HL-60 (cell line): ENCODE data around the gene SOX18.

Experiments used
- DNase-seq, 2 experiments: peaks; one replicate each; pipeline ENCODE4 v3.0.0-alpha.2; 2010 to 2020; ENCODE audit warnings: low read depth in 1 of 2, low spot score in 1 of 2
- H3K27ac ChIP-seq: fragments of 250-450 bp; sonication (Bioruptor Pico); replicated peaks from 2 replicates; pipeline ENCODE4 v1.5.1; 2020; ENCODE audit warnings: mild to moderate bottlenecking, moderate library complexity
- H3K27me3 ChIP-seq: fragments of 250-450 bp; sonication (Bioruptor Pico); 2 replicates; pipeline ENCODE4 v1.5.1; 2021; ENCODE audit warnings: mild to moderate bottlenecking, moderate library complexity; ENCODE audit not compliant: insufficient read depth, poor library complexity, severe bottlenecking
- H3K4me3 ChIP-seq: replicated peaks from 2 replicates; pipeline ENCODE4 v1.5.1; 2011; ENCODE audit warnings: mild to moderate bottlenecking, control low read depth, low read length; ENCODE audit not compliant: insufficient read depth
- CTCF ChIP-seq: IDR thresholded peaks from one replicate; pipeline ENCODE4 v1.5.1; 2011; ENCODE audit warnings: low read length, control low read depth, inconsistent platforms; ENCODE audit not compliant: insufficient read depth
- GABPA ChIP-seq: IDR thresholded peaks from 2 replicates; pipeline ENCODE4 v1.6.1; 2012; ENCODE audit warnings: low read depth
- POLR2AphosphoS5 ChIP-seq: IDR thresholded peaks from 2 replicates; pipeline ENCODE4 v1.6.1; 2012; ENCODE audit warnings: low read depth
- SPI1 ChIP-seq: IDR thresholded peaks from 2 replicates; pipeline ENCODE4 v1.6.1; 2012; ENCODE audit warnings: low read depth, mild to moderate bottlenecking, borderline replicate concordance
- TF ChIP-seq, protein P1 (sequence below): IDR thresholded peaks from 2 replicates; pipeline ENCODE4 v1.6.1; 2012; ENCODE audit warnings: low read depth; ENCODE audit not compliant: insufficient replicate concordance

SOX18 gene

DNA sequence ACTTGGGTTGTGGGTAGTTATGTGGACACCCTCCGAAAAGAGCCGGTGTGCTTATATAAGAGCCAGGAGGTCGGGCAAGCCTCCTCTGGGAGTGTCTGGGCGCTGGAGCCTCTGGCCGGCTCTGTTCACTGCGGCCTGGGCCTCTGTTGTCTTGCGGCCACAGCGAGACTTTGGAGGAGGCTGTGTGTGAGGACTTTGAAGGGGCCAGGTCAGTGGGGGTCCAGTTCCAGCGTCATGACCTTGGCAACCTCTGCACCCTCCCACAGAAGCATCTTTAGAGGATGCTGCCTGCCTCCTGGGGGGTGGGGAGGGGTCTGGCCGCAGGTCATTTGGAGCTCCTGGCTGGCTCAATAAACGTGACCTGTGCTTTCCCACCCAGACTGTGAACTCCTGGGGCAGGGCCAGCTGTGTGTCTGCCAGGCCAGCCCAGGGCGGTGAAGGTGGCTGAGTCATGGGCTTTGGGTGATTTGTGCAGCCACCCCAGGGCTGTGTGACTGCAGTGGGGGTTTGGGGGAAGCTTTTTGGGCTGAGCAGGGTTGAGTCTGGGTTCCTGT lies 14.8 kb upstream of the SOX18 start:
- Histone ChIP-seq H3K27ac (no peak overlapping the region), H3K27me3 (no peaks in the 10 kb centered on the region), H3K4me3 (no peak overlapping the region)
- TF ChIP-seq, protein P1, sequence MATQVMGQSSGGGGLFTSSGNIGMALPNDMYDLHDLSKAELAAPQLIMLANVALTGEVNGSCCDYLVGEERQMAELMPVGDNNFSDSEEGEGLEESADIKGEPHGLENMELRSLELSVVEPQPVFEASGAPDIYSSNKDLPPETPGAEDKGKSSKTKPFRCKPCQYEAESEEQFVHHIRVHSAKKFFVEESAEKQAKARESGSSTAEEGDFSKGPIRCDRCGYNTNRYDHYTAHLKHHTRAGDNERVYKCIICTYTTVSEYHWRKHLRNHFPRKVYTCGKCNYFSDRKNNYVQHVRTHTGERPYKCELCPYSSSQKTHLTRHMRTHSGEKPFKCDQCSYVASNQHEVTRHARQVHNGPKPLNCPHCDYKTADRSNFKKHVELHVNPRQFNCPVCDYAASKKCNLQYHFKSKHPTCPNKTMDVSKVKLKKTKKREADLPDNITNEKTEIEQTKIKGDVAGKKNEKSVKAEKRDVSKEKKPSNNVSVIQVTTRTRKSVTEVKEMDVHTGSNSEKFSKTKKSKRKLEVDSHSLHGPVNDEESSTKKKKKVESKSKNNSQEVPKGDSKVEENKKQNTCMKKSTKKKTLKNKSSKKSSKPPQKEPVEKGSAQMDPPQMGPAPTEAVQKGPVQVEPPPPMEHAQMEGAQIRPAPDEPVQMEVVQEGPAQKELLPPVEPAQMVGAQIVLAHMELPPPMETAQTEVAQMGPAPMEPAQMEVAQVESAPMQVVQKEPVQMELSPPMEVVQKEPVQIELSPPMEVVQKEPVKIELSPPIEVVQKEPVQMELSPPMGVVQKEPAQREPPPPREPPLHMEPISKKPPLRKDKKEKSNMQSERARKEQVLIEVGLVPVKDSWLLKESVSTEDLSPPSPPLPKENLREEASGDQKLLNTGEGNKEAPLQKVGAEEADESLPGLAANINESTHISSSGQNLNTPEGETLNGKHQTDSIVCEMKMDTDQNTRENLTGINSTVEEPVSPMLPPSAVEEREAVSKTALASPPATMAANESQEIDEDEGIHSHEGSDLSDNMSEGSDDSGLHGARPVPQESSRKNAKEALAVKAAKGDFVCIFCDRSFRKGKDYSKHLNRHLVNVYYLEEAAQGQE, result no peak
- TF ChIP-seq SPI1, result no peak
- TF ChIP-seq GABPA, result no peak
- no peak for TF ChIP-seq CTCF
- TF ChIP-seq POLR2AphosphoS5, result no peak
- no peak for DNase-seq

- Histone ChIP-seq H3K27ac (peak overlapping the region; percentile 51), H3K27me3 (no peaks in the 10 kb centered on the region), H3K4me3 (peak overlapping the region; percentile 90)
- no peak for TF ChIP-seq GABPA
- TF ChIP-seq, protein P1, result no peak
- TF ChIP-seq SPI1, result no peak
- no peak for TF ChIP-seq CTCF
- no peak for TF ChIP-seq POLR2AphosphoS5
- no peak for DNase-seq
Observed at GRCh38 chr20:64063389-64064144, 14.1 kb upstream of the SOX18 start.

DNA sequence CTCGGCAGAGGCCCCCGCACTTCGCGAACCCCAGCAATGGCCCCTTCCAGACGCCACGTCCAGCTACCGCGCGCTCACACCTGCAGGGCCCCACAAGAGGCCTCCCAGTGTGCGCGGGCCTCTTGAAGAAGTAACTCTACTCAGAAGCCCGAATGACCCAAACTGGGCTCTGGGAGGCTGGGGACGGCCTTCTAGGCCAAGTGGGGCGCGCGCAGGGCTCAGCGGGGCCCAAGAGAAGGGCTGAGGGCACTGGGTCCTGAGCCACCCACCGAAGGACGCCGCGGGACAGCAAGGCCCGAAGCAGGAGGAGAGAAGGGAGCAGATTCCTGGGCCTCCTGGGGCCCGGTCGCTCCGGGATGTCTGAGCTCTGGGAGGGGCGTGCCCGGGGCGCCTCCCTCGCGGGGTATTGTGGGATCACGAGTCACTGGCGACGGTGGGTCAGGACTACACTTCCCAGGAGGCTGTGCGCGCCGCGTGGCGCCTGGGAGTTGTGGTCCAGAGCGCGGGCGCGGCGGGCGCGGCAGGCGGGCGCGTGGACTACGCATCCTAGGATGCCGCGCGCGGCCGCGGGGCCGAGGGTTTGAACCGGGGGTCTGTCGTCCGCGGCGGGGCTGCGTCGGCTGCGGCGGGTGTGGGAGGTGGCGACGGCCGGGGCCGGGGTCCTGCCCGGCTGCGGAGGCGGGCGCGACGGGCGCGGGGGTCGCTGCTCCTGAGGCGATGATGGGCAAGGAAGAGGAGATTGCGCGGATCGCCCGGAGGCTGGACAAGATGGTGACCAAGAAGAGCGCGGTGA lies 13.4 kb upstream of the SOX18 start, which contains the start of gene TCEA2:
TSS of gene TCEA2 (plus strand) at position 603 of the 793 bp plus-strand sequence. CDS start at position 718, 115 bp downstream.
- 0 out of 2 replicates have a peak, but pooled peaks have one; percentile 20 for TF ChIP-seq POLR2AphosphoS5
- TF ChIP-seq GABPA, result peak; percentile 50
- TF ChIP-seq CTCF, result no peak
- Histone ChIP-seq H3K4me3 (peak within 1 kb of the TSS; percentile 90), H3K27ac (peak within 1 kb of the TSS; percentile 51), H3K27me3 (no peaks in the 10 kb centered on the region)
- DNase-seq, result peak in 1 of 2 experiments; percentile 96
